K562 (cell line): ENCODE results near the gene COX6B1. TPM values are rescaled to one million over a fixed set of nuclear protein-coding genes. Genes with fewer than 3 reads are reported as not detected.

Experiments used
- polyA plus RNA-seq, 8 experiments: library from polyadenylated mRNA; depleted of rRNA in 4 of 8; stranded (reverse) in 5 of 8; unstranded in 3 of 8; fragments of >200 nt; fragmentation: Nextera tagmentation in 2 of 8; fragmentation: Illumina TruSeq in 1 of 8; extraction: Ambion mirVana in 2 of 8; extraction: Trizol in 1 of 8; gene quantifications; 2 replicates each; pipeline versions ENCODE4 v1.2.1 to v1.2.3, GENCODE V29; 2011 to 2014; ENCODE audit warnings: inconsistent platforms in 1 of 8, missing spikeins in 1 of 8
- total RNA-seq, 7 experiments: library from RNA; depleted of rRNA in 6 of 7; stranded (reverse); fragments of >200 nt in 6 of 7; fragmentation: Illumina TruSeq in 2 of 7; extraction: Trizol in 2 of 7; gene quantifications; 2 replicates each; pipeline versions ENCODE4 v1.2.1 to v1.2.3, GENCODE V29; 2011 to 2021; ENCODE audit warnings: low replicate concordance in 1 of 7
- TF ChIP-seq, protein P1 (sequence below), 2 experiments: fragments of 450-650 bp in 1 of 2; sonication (generic) in 1 of 2; formaldehyde crosslinking in 1 of 2; IDR thresholded peaks; 2 replicates each; pipeline versions ENCODE4 v1.7.1 to v1.9.0; 2016 to 2022; ENCODE audit warnings: inconsistent platforms in 1 of 2, mild to moderate bottlenecking in 1 of 2, missing genetic modification reagents in 1 of 2

The COX6B1 gene
- total and polyA plus RNA-seq, 9 of the 15 experiments (the other 6 are each of a cell fraction or from before 2014, with no cell fraction given), result 777 to 2,393 (median 1,219) TPM

DNA sequence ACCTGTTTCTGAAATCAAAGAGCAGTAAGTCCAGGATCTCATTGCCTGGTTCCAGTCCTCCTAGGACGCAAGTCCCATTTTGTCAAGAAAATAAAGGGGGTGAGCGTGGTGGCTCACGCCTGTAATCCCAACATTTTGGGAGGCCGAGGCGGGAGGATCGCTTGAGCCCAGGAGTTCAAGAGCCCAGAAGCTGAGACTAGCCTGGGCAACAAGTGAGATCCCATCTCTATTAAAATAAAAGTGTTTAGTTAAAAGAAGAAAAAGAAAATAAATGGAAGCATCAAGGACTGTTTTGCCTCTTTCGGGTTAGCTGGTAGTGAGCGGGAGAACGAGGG lies 35.9 kb upstream of the COX6B1 start (continued):
- TF ChIP-seq, protein P1, sequence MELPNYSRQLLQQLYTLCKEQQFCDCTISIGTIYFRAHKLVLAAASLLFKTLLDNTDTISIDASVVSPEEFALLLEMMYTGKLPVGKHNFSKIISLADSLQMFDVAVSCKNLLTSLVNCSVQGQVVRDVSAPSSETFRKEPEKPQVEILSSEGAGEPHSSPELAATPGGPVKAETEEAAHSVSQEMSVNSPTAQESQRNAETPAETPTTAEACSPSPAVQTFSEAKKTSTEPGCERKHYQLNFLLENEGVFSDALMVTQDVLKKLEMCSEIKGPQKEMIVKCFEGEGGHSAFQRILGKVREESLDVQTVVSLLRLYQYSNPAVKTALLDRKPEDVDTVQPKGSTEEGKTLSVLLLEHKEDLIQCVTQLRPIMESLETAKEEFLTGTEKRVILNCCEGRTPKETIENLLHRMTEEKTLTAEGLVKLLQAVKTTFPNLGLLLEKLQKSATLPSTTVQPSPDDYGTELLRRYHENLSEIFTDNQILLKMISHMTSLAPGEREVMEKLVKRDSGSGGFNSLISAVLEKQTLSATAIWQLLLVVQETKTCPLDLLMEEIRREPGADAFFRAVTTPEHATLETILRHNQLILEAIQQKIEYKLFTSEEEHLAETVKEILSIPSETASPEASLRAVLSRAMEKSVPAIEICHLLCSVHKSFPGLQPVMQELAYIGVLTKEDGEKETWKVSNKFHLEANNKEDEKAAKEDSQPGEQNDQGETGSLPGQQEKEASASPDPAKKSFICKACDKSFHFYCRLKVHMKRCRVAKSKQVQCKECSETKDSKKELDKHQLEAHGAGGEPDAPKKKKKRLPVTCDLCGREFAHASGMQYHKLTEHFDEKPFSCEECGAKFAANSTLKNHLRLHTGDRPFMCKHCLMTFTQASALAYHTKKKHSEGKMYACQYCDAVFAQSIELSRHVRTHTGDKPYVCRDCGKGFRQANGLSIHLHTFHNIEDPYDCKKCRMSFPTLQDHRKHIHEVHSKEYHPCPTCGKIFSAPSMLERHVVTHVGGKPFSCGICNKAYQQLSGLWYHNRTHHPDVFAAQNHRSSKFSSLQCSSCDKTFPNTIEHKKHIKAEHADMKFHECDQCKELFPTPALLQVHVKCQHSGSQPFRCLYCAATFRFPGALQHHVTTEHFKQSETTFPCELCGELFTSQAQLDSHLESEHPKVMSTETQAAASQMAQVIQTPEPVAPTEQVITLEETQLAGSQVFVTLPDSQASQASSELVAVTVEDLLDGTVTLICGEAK (IDR thresholded peaks at IDR 0.05), result no peak
- TF ChIP-seq, protein P1 (CRISPR knock-in tag; IDR thresholded peaks at IDR 0.05), result no peak
